Esophagus (tissue), 2 donors: ENCODE measurements around the gene ELL. TPM values are rescaled to one million over a fixed set of nuclear protein-coding genes. Genes with fewer than 3 reads are reported as not detected.

Source experiments
- H3K27ac ChIP-seq, 2 donors: one replicate each; pipeline ENCODE4 v1.5.1; 2013; ENCODE audit warnings: low read depth in 2 of 2, mild to moderate bottlenecking in 2 of 2, inconsistent platforms in 1 of 2, low read length in 1 of 2, moderate library complexity in 1 of 2
- H3K27me3 ChIP-seq, 2 donors: one replicate each; pipeline ENCODE4 v1.6.1; 2013; ENCODE audit warnings: low read length in 2 of 2, control low read depth in 1 of 2, mild to moderate bottlenecking in 1 of 2; ENCODE audit not compliant: insufficient read depth in 2 of 2, control insufficient read depth in 1 of 2
- H3K36me3 ChIP-seq, 2 donors: one replicate each; pipeline ENCODE4 v1.6.1; 2013; ENCODE audit warnings: low read length in 1 of 2; ENCODE audit not compliant: control insufficient read depth in 2 of 2, insufficient read depth in 2 of 2
- H3K4me1 ChIP-seq, 2 donors: one replicate each; pipeline ENCODE4 v1.6.1; 2013; ENCODE audit warnings: low read length in 1 of 2; ENCODE audit not compliant: control insufficient read depth in 2 of 2, insufficient read depth in 2 of 2
- H3K4me3 ChIP-seq, 2 donors: one replicate each; pipeline ENCODE4 v1.5.1; 2013; ENCODE audit warnings: low read length in 2 of 2, mild to moderate bottlenecking in 2 of 2, low read depth in 1 of 2, moderate library complexity in 1 of 2
- H3K9me3 ChIP-seq, 2 donors: one replicate each; pipeline ENCODE4 v1.6.1; 2013; ENCODE audit warnings: mild to moderate bottlenecking in 2 of 2, low read depth in 1 of 2, low read length in 1 of 2, moderate library complexity in 1 of 2; ENCODE audit not compliant: control insufficient read depth in 2 of 2, insufficient read depth in 1 of 2
- WGBS, 2 donors: extraction: QIAGEN DNeasy Blood & Tissue Kit; methylation state at CpG; one replicate each; pipeline ENCODE4 v1.1.7; 2013; 5-methylcytosine and 5-hydroxymethylcytosine counted together
- polyA plus RNA-seq, 2 donors: library from polyadenylated mRNA; stranded (reverse); fragments of 200-250 nt; gene quantifications; one replicate each; pipeline ENCODE4 v1.2.3, GENCODE V29; 2013
- donor health status: healthy with polysubstance abuse.
- donor health status: Bipolar disorder and iron deficiency.

Gene ELL
- polyA plus RNA-seq, 2 donors: 7.1 to 9.1 TPM

DNA sequence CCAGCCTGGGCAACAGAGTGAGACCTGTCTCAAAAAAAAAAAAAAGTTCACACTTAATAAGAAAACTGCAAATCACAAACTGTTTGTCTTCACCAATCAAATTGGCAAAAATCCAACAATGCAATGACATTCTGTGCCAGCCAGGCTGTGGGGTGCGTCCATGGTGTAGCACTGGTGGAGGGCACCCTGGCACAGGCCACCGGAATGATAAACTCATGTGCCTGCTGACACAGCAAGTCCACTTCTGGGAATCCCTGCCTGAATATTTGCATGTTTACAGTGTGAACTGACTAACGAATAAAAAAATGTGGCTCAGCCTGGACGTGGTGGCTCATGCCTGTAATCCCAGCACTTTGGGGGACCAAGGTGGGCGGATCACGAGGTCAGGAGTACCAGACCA lies 122.9 kb downstream of the ELL start:
- no peak overlapping the region for H3K4me3 ChIP-seq
- WGBS, 2 donors: 29% methylated on average over 6 of the region's 6 CpGs

DNA sequence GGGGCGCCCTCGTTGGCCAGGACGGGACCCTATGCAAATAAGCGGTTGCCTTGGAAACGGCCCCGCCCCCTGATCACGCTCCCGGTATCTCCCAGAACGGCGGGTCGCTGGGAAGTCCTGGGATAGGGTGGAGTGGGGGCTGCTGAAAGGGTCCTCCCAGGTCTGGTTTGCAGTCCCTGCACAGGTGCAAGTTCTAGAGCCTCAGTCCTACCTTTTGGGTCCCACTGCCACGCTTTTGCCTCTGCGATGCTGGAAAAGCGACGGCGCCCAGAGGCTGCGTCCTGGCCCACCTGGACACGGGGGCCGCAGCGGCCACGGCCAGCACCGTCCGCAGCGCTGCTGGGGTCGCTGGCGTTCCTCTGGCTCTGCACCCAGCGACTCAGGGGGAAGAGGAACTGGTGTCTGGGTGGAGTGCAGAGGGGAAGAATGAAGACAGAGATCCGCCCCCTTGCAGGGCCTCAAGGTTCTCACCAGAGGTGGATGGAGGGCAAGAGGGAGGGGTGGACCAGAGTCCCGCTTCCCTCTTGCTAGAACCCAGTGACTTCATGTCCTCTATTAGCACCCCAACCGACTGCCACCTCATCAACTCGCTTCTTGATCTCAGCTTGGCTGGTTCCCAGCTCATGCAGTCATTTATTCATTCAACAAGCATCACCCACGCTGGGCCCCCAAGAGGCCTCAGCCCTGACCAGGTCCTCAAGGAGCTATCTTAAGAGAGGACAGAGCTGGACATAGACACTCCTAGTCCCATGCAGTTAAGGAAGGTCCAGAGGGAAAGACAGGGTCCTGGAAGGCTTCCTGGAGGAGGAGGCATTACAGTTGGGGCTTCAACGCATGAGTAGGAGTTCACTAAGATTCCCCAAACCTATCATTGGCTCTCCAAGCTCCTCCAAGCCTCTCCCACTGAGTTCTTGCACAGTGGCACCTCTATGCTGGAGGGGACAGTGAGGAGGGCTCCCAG lies 124.3 kb downstream of the ELL start, which contains the start of gene LRRC25:
Gene LRRC25 (minus strand): TSS at position 381 of the 961 bp plus-strand sequence. CDS start 659 bp downstream, outside the sequence.
- H3K36me3 ChIP-seq: no peaks in the 10 kb centered on the region
- 15 to 19% methylated on average over 33 of the region's 33 CpGs for WGBS, 2 donors
- H3K9me3 ChIP-seq: no peaks in the 10 kb centered on the region
- peaks cover 0 to 8% of the 10 kb centered on the region in 2 donors for H3K4me1 ChIP-seq
- no peak within 1 kb of the TSS for H3K27ac ChIP-seq
- H3K27me3 ChIP-seq: no peaks in the 10 kb centered on the region
- no peak within 1 kb of the TSS for H3K4me3 ChIP-seq

More for the DNA sequence above, 122.9 kb downstream of the ELL start:
- no peaks in the 10 kb centered on the region for H3K27me3 ChIP-seq
- H3K4me1 ChIP-seq: peaks cover 0 to 8% of the 10 kb centered on the region in 2 donors
- H3K9me3 ChIP-seq: no peaks in the 10 kb centered on the region
- H3K27ac ChIP-seq: no peak overlapping the region
- no peaks in the 10 kb centered on the region for H3K36me3 ChIP-seq

DNA sequence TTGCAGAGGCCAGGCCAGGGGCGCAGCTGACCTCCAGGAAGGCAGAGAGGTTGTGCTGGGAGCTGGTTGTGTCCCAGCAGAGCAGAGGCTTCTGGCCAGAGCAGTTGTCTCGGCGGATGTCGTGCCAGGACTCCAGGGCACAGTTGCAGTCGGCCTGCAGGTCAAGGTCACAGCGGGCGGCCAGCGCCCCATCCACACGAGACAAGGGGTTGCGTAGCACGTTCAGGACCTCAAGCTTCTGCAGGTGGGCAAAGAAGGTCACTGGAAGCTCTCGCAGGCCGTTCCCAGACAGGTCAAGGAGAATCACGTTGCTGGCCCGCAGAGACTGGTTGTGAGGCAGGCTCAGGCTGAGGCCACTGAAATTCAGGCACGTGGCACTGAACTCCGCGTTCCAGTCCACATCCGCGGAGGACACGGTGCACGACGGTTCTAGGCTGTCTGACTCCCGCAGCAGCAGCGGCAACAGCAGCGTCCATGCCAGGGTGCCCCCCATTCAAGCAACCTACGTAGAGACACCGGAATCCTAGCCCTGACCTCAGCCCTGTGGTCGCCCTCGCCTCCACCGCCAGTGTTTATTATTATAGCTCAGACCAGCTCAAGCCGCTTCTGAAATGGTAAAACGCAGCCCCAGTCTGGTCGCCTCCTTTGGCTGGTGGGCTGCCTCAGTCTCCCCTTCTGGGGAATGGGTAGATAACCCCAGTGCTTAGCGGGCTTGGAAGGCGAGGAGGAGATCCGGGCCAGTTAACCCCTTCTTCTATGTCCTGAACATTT lies 125.2 kb downstream of the ELL start:
- Histone ChIP-seq H3K27ac (no peak overlapping the region), H3K4me1 (peaks cover 0 to 8% of the 10 kb centered on the region in 2 donors), H3K27me3 (no peaks in the 10 kb centered on the region), H3K9me3 (no peaks in the 10 kb centered on the region), H3K4me3 (no peak overlapping the region), H3K36me3 (no peaks in the 10 kb centered on the region)
- WGBS, 2 donors: 50 to 51% methylated on average over 37 of the region's 37 CpGs

DNA sequence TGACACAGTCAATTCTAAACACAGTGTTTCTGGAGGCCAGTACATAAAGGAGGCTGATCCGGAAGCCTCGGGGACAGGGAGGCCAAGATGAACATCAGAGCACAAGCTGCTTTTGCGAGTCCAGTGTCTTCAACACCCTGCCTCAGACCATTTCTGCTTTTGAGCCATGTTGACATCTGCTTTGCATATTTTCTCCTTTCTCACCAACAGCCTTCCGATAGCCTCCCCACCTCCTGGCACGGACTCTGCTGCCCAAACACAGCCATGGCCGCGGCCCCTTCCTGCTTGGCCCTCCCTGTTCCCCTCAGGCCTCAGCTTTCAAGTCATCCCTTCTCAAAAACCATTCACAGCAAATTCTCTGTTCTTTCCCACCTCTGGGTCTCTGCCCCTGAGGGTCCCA lies 128.0 kb downstream of the ELL start:
- H3K4me1 ChIP-seq: peaks cover 0 to 8% of the 10 kb centered on the region in 2 donors
- no peak overlapping the region for H3K27ac ChIP-seq
- H3K4me3 ChIP-seq: no peak overlapping the region
- H3K9me3 ChIP-seq: peaks cover 0 to 2% of the 10 kb centered on the region in 2 donors
- 61 to 66% methylated on average over 7 of the region's 7 CpGs for WGBS, 2 donors
- H3K36me3 ChIP-seq: no peaks in the 10 kb centered on the region
- no peaks in the 10 kb centered on the region for H3K27me3 ChIP-seq

DNA sequence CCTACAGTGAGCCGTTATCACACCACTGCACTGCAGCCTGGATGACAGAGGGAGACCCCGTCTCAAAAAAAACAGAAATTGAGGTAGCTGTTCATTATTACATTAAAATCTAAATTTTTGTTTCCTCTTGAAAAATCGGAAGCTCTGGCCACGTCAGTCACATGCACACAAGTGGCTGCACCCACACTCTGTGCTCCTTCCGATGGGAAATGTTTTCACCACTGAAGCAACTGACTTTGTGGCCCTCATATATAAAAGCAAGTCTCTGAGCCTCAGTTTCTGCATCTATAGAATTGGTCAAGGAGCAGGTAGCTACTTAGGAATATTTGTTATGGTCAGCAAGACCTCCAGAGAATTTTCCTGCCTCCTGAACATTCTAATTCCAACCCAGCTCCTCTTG lies 128.9 kb downstream of the ELL start:
- Histone ChIP-seq H3K27me3 (no peaks in the 10 kb centered on the region), H3K4me1 (peaks cover 0 to 8% of the 10 kb centered on the region in 2 donors), H3K27ac (no peak overlapping the region), H3K36me3 (no peaks in the 10 kb centered on the region), H3K9me3 (peaks cover 0 to 2% of the 10 kb centered on the region in 2 donors), H3K4me3 (no peak overlapping the region)
- 70% methylated on average over 5 of the region's 5 CpGs for WGBS, 2 donors

Other genes starting within 250 kb of the ELL start
- gene IQCN, start 247.6 kb downstream of the ELL start, polyA plus RNA-seq: 10 to 100 TPM in 1 of 2 donors, under 1 TPM in 1; 0.88 to 12.2 TPM
- gene JUND, start 240.4 kb downstream of the ELL start, polyA plus RNA-seq: 10 to 100 TPM; 57.9 to 84.5 TPM
- 100 to 1,000 TPM in 1 of 2 donors, 10 to 100 TPM in 1; 96.9 to 113 TPM for gene LSM4, start 199.0 kb downstream of the ELL start, polyA plus RNA-seq
- 1 to 10 TPM; 1.8 to 1.9 TPM for gene PGPEP1, start 181.5 kb downstream of the ELL start, polyA plus RNA-seq
- 1 to 10 TPM in 1 of 2 donors, under 1 TPM in 1; 0.24 to 2.8 TPM for gene GDF15, start 135.9 kb downstream of the ELL start, polyA plus RNA-seq
- gene LRRC25, start 124.4 kb downstream of the ELL start, polyA plus RNA-seq: under 1 TPM; 0.55 to 0.66 TPM
- 10 to 100 TPM; 25.4 to 25.9 TPM for gene SSBP4, start 102.7 kb downstream of the ELL start, polyA plus RNA-seq
- gene ISYNA1, start 83.9 kb downstream of the ELL start, polyA plus RNA-seq: 10 to 100 TPM; 17.5 to 42.7 TPM
- gene FKBP8, start 21.5 kb upstream of the ELL start, polyA plus RNA-seq: 100 to 1,000 TPM; 175 to 269 TPM
- gene KXD1, start 35.8 kb upstream of the ELL start, polyA plus RNA-seq: 10 to 100 TPM; 43.7 to 68.1 TPM
- gene UBA52, start 49.8 kb upstream of the ELL start, polyA plus RNA-seq: 1,000 to 10,000 TPM in 1 of 2 donors, 100 to 1,000 TPM in 1; 709 to 1,325 TPM
- gene REX1BD, start 66.7 kb upstream of the ELL start, polyA plus RNA-seq: 10 to 100 TPM; 48.4 to 59.0 TPM
- 10 to 100 TPM in 1 of 2 donors, 1 to 10 TPM in 1; 2.8 to 11.1 TPM for gene CRLF1, start 84.7 kb upstream of the ELL start, polyA plus RNA-seq
- gene TMEM59L, start 90.8 kb upstream of the ELL start, polyA plus RNA-seq: under 1 TPM; 0.41 to 0.71 TPM
- 1 to 10 TPM; 1.8 to 2.0 TPM for gene KLHL26, start 115.0 kb upstream of the ELL start, polyA plus RNA-seq
- gene CRTC1, start 161.6 kb upstream of the ELL start, polyA plus RNA-seq: 1 to 10 TPM; 2.1 to 4.0 TPM